ENCODE measurements around the gene DPEP1. TPM values are rescaled to one million over a fixed set of nuclear protein-coding genes. Genes with fewer than 3 reads are reported as not detected.

Gene DPEP1
- total RNA-seq, 4 donors from 2014 or later = 1.3 to 4.0 (median 1.4) TPM; not detected in 1

GRCh38 chr16:89621698-89622409, 8.4 kb downstream of the DPEP1 start:
- H3K9me3 ChIP-seq = no peaks in the 10 kb centered on the region
- no peak overlapping the region for H3K4me3 ChIP-seq
- DNase-seq = no peak
- 82% methylated on average over 32 of the region's 32 CpGs; no CpG with 5 or more reads in 1 of the 2 donors for WGBS, 2 donors (ENCODE audit: low coverage in 1 of 2)
- no peak overlapping the region for H3K27ac ChIP-seq
- TF ChIP-seq POLR2A (IDR thresholded peaks at IDR 0.05) (no peak), POLR2AphosphoS5 (IDR thresholded peaks at IDR 0.05) (no peak), CTCF (IDR thresholded peaks at IDR 0.05) (no peak), EP300 (IDR thresholded peaks at IDR 0.05; ENCODE audit: low read depth) (no peak)
- H3K4me1 ChIP-seq = no peaks in the 10 kb centered on the region
- no peaks in the 10 kb centered on the region for H3K36me3 ChIP-seq
- in situ Hi-C loops (cut with MboI; ENCODE audit: low pct_ligation_motif_present in 1 of 4, low pct_unique_long_range_greater_than_20kb in 1 of 4, low sequenced_read_pairs in 3 of 4) = no loop called here
- intact Hi-C loops (cut with DNase I; ENCODE audit: low total_unique reads) = no loop called here
- H3K27me3 ChIP-seq = peaks cover 69% of the 10 kb centered on the region

GRCh38 chr16:89623511-89624261, 10.2 kb downstream of the DPEP1 start:
- H3K27ac ChIP-seq = no peak overlapping the region
- intact Hi-C loops (cut with DNase I; ENCODE audit: low total_unique reads) (no loop called here), in situ Hi-C loops (cut with MboI; ENCODE audit: low pct_ligation_motif_present in 1 of 4, low pct_unique_long_range_greater_than_20kb in 1 of 4, low sequenced_read_pairs in 3 of 4) (no loop called here)
- no peak for DNase-seq
- 51 to 64% methylated on average over 7 to 28 of the region's 28 CpGs for WGBS, 2 donors (ENCODE audit: low coverage in 1 of 2)
- H3K4me1 ChIP-seq = no peaks in the 10 kb centered on the region
- TF ChIP-seq POLR2AphosphoS5 (IDR thresholded peaks at IDR 0.05) (no peak), CTCF (IDR thresholded peaks at IDR 0.05) (no peak), POLR2A (IDR thresholded peaks at IDR 0.05) (no peak), EP300 (IDR thresholded peaks at IDR 0.05; ENCODE audit: low read depth) (no peak)
- no peak overlapping the region for H3K4me3 ChIP-seq
- H3K27me3 ChIP-seq = peaks cover 59% of the 10 kb centered on the region
- no peaks in the 10 kb centered on the region for H3K36me3 ChIP-seq
- H3K9me3 ChIP-seq = no peaks in the 10 kb centered on the region

DNA sequence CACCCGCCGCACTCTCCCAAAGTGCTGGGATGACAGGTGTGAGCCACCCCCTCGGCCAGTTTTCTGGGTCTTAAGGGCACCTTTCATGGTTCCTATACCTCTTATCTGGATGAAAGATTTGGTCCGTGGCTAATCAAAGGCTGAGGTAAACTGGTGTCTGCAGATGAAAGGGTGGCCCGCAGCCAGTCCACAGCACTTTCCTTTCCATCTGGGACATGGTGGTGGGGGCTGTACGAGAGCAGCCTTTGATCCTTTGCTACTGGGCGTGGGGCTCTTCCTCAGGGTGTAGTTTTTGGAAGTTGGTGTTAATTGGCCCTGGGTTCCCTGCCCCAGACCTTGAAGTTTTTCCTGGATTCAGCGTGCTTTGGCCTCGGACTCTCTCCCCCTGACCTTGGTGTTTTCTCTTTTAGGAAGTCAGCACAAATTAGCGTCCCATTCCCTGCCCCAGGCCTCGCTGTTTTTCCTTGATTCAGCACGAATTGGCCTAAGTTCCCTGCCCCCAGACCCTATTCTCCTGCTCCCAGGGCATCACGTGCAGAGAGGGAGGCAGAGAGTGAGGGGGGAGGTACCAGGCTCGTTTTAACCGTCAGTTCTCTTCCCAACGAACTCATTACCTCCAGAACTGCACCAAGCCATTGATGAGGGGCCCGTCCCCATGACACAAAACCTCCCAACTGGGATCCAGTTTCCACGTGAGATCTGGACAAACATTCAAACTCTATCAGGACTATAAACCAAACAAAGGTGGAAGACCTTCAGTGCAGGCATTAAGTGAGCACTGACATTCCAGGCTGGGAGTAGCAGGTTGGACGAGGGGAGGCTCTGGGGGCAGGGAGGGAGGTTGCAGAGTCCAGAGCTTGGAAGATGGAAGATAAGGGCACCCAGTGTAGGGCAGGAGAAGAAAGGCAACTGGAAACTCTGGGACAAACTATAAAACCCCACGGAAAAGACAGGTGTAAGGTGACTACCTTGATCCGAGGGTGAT, 11.6 kb downstream of the DPEP1 start:
- Histone ChIP-seq H3K27me3 (peaks cover 55% of the 10 kb centered on the region), H3K36me3 (no peaks in the 10 kb centered on the region), H3K9me3 (no peaks in the 10 kb centered on the region), H3K27ac (no peak overlapping the region), H3K4me1 (no peaks in the 10 kb centered on the region), H3K4me3 (no peak overlapping the region)
- in situ Hi-C loops (cut with MboI; ENCODE audit: low pct_ligation_motif_present in 1 of 4, low pct_unique_long_range_greater_than_20kb in 1 of 4, low sequenced_read_pairs in 3 of 4) = no loop called here
- WGBS, 2 donors (ENCODE audit: low coverage in 1 of 2) = 19 to 36% methylated on average over 3 to 21 of the region's 21 CpGs
- intact Hi-C loops (cut with DNase I; ENCODE audit: low total_unique reads) = no loop called here
- no peak for TF ChIP-seq POLR2AphosphoS5 (IDR thresholded peaks at IDR 0.05)
- TF ChIP-seq EP300 (IDR thresholded peaks at IDR 0.05; ENCODE audit: low read depth) = no peak
- TF ChIP-seq CTCF (IDR thresholded peaks at IDR 0.05) = no peak
- TF ChIP-seq POLR2A (IDR thresholded peaks at IDR 0.05) = no peak
- DNase-seq = no peak

Measured in transverse colon (tissue), 4 donors.